Spinal cord (tissue), 10 donors: Measurements from ENCODE around the gene THUMPD1. TPM values are rescaled to one million over a fixed set of nuclear protein-coding genes. Genes with fewer than 3 reads are reported as not detected.

Source experiments
- DNase-seq, 6 donors: peaks; one replicate each; pipeline versions ENCODE4 v3.0.0 to v3.0.0-alpha.2; 2013 to 2015; ENCODE audit warnings: low spot score in 6 of 6, low read depth in 4 of 6
- H3K27ac ChIP-seq: one replicate; pipeline ENCODE4 v1.5.1; 2013; ENCODE audit warnings: low read depth, low read length, control low read depth
- H3K27me3 ChIP-seq: one replicate; pipeline ENCODE4 v1.6.1; 2013; ENCODE audit warnings: low read length; ENCODE audit not compliant: control insufficient read depth, insufficient read depth
- H3K36me3 ChIP-seq: one replicate; pipeline ENCODE4 v1.6.1; 2013; ENCODE audit warnings: low read length; ENCODE audit not compliant: control insufficient read depth, insufficient read depth
- H3K4me1 ChIP-seq: one replicate; pipeline ENCODE4 v1.6.1; 2013; ENCODE audit warnings: low read length; ENCODE audit not compliant: control insufficient read depth, insufficient read depth
- H3K4me3 ChIP-seq: one replicate; pipeline ENCODE4 v1.5.1; 2013; ENCODE audit warnings: low read depth, low read length, control low read depth
- H3K9me3 ChIP-seq: one replicate; pipeline ENCODE4 v1.6.1; 2013; ENCODE audit warnings: low read length; ENCODE audit not compliant: control insufficient read depth, insufficient read depth
- WGBS: methylation state at CpG from one replicate; pipeline ENCODE4 v1.1.5; 2013; ENCODE audit warnings: missing lambda C conversion rate; ENCODE audit not compliant: insufficient coverage; 5-methylcytosine and 5-hydroxymethylcytosine counted together
- long read RNA-seq, 4 donors: transcript quantifications; one replicate each; lab custom pipeline, GENCODE V29; 2026
- polyA plus RNA-seq, 2 donors: library from polyadenylated mRNA; unstranded; fragments of 120-200 nt; gene quantifications; one replicate each; pipeline ENCODE4 v1.2.1, GENCODE V29; 2013; ENCODE audit not compliant: insufficient read length in 2 of 2
- total RNA-seq, 2 donors: library from RNA; depleted of rRNA in 1 of 2; stranded (reverse); fragments of 120-200 nt in 1 of 2; fragments of >200 nt in 1 of 2; gene quantifications; one replicate each; pipeline versions ENCODE4 v1.2.3 to v1.2.4, GENCODE V29; 2013 to 2014
- donor health status: healthy.

Gene THUMPD1
- total RNA-seq, result 10 to 100 TPM; 48.4 to 58.9 TPM
- 10 to 100 TPM; 36.7 to 41.1 TPM for polyA plus RNA-seq
- long read RNA-seq, donor 1, full-length matches to known transcripts, result 14 of 14 reads
- long read RNA-seq, donor 1, partial matches to known transcripts, result 0 of 14 reads
- long read RNA-seq, donor 1, other reads (novel, unspliced or antisense), result 0 of 14 reads
- long read RNA-seq, donor 2, partial matches to known transcripts, result 0 of 2 reads
- long read RNA-seq, donor 2, other reads (novel, unspliced or antisense), result 0 of 2 reads
- long read RNA-seq, donor 3, partial matches to known transcripts, result 0 of 3 reads
- long read RNA-seq, donor 3, other reads (novel, unspliced or antisense), result 0 of 3 reads
- long read RNA-seq, donor 4, full-length matches to known transcripts, result 14 of 14 reads
- long read RNA-seq, donor 4, partial matches to known transcripts, result 0 of 14 reads
- long read RNA-seq, donor 4, other reads (novel, unspliced or antisense), result 0 of 14 reads

- Histone ChIP-seq H3K9me3 (no peaks in the 10 kb centered on the region), H3K4me3 (peak within 1 kb of the TSS; percentile 98), H3K36me3 (peaks cover 4% of the 10 kb centered on the region), H3K27ac (peak within 1 kb of the TSS; percentile 95), H3K27me3 (no peaks in the 10 kb centered on the region), H3K4me1 (peaks cover 5% of the 10 kb centered on the region)
- WGBS, result 0% methylated on average over 39 of the region's 42 CpGs
- peak; percentile 83 to 98 (median 92) for DNase-seq
Measured at GRCh38 chr16:20741554-20742285, at the start of gene THUMPD1. TSS of gene THUMPD1 (minus strand) at chr16:20741818. CDS start at chr16:20741739, 79 bp downstream.

GRCh38 chr16:20789130-20789529, 47.5 kb upstream of the THUMPD1 start:
- Histone ChIP-seq H3K9me3 (no peaks in the 10 kb centered on the region), H3K4me3 (no peak overlapping the region), H3K4me1 (no peaks in the 10 kb centered on the region), H3K36me3 (no peaks in the 10 kb centered on the region), H3K27ac (no peak overlapping the region), H3K27me3 (no peaks in the 10 kb centered on the region)
- DNase-seq, result no peak

- Histone ChIP-seq H3K27me3 (no peaks in the 10 kb centered on the region), H3K4me3 (no peak overlapping the region), H3K27ac (no peak overlapping the region), H3K36me3 (no peaks in the 10 kb centered on the region), H3K9me3 (no peaks in the 10 kb centered on the region), H3K4me1 (no peaks in the 10 kb centered on the region)
- no peak for DNase-seq
Measured at GRCh38 chr16:20784204-20784603, 42.6 kb upstream of the THUMPD1 start.

- 100% methylated on average over 1 of the region's 2 CpGs for WGBS
- Histone ChIP-seq H3K4me3 (no peak overlapping the region), H3K27me3 (no peaks in the 10 kb centered on the region), H3K27ac (no peak overlapping the region), H3K36me3 (no peaks in the 10 kb centered on the region), H3K9me3 (no peaks in the 10 kb centered on the region), H3K4me1 (no peaks in the 10 kb centered on the region)
- no peak for DNase-seq
Measured at GRCh38 chr16:20782470-20782869, 40.9 kb upstream of the THUMPD1 start.

- Histone ChIP-seq H3K4me3 (no peak overlapping the region), H3K9me3 (no peaks in the 10 kb centered on the region), H3K27ac (no peak overlapping the region), H3K36me3 (no peaks in the 10 kb centered on the region), H3K27me3 (no peaks in the 10 kb centered on the region), H3K4me1 (no peaks in the 10 kb centered on the region)
- DNase-seq, result no peak
- WGBS, result no CpG with 5 or more reads among the region's 1 CpG
Measured at GRCh38 chr16:20781697-20782096, 40.1 kb upstream of the THUMPD1 start.

GRCh38 chr16:20774703-20775362, 33.2 kb upstream of the THUMPD1 start:
- DNase-seq, result peak in 1 of 6 donors; percentile 15
- WGBS, result 34% methylated on average over 3 of the region's 7 CpGs
- Histone ChIP-seq H3K4me1 (no peaks in the 10 kb centered on the region), H3K9me3 (no peaks in the 10 kb centered on the region), H3K27ac (no peak overlapping the region), H3K4me3 (no peak overlapping the region), H3K36me3 (no peaks in the 10 kb centered on the region), H3K27me3 (no peaks in the 10 kb centered on the region)

GRCh38 chr16:20773679-20774078, 32.1 kb upstream of the THUMPD1 start:
- Histone ChIP-seq H3K4me1 (no peaks in the 10 kb centered on the region), H3K27me3 (no peaks in the 10 kb centered on the region), H3K9me3 (no peaks in the 10 kb centered on the region), H3K27ac (no peak overlapping the region), H3K4me3 (no peak overlapping the region), H3K36me3 (no peaks in the 10 kb centered on the region)
- no peak for DNase-seq
- 100% methylated on average over 1 of the region's 3 CpGs for WGBS

- Histone ChIP-seq H3K27me3 (no peaks in the 10 kb centered on the region), H3K4me1 (no peaks in the 10 kb centered on the region), H3K9me3 (no peaks in the 10 kb centered on the region), H3K36me3 (no peaks in the 10 kb centered on the region), H3K27ac (no peak overlapping the region), H3K4me3 (no peak overlapping the region)
- DNase-seq, result peak in 1 of 6 donors; percentile 26
- no CpG with 5 or more reads among the region's 1 CpG for WGBS
Measured at GRCh38 chr16:20768818-20769217, 27.2 kb upstream of the THUMPD1 start.

GRCh38 chr16:20768121-20768520, 26.5 kb upstream of the THUMPD1 start:
- DNase-seq, result no peak
- H3K4me3 ChIP-seq, result no peak overlapping the region
- no peak overlapping the region for H3K27ac ChIP-seq
- H3K27me3 ChIP-seq, result no peaks in the 10 kb centered on the region
- H3K9me3 ChIP-seq, result no peaks in the 10 kb centered on the region
- WGBS, result no CpG with 5 or more reads among the region's 1 CpG
- H3K36me3 ChIP-seq, result no peaks in the 10 kb centered on the region
- no peaks in the 10 kb centered on the region for H3K4me1 ChIP-seq
